HepG2 (cell line): ENCODE data around the gene TFDP1. TPM values are rescaled to one million over a fixed set of nuclear protein-coding genes. Genes with fewer than 3 reads are reported as not detected.

ENCODE experiments used
- AKNA ChIP-seq: sonication (generic); formaldehyde crosslinking; IDR thresholded peaks from 2 replicates; pipeline ENCODE4 v1.4.0; 2020; ENCODE audit warnings: missing genetic modification reagents, borderline replicate concordance
- ATF3 ChIP-seq: sonication (generic); formaldehyde crosslinking; IDR thresholded peaks from 2 replicates; pipeline ENCODE4 v1.4.0; 2020; ENCODE audit warnings: missing genetic modification reagents
- ELF1 ChIP-seq: sonication (generic); formaldehyde crosslinking; IDR thresholded peaks from 2 replicates; pipeline ENCODE4 v1.4.0; 2020; ENCODE audit warnings: missing genetic modification reagents
- NAIF1 ChIP-seq: sonication (generic); formaldehyde crosslinking; IDR thresholded peaks from 2 replicates; pipeline ENCODE4 v1.5.0; 2020; ENCODE audit warnings: mild to moderate bottlenecking, missing genetic modification reagents, borderline replicate concordance
- NFE2 ChIP-seq: sonication (generic); formaldehyde crosslinking; IDR thresholded peaks from 2 replicates; pipeline ENCODE4 v1.4.0; 2020; ENCODE audit warnings: missing genetic modification reagents
- RBFOX2 ChIP-seq: fragments of 200-400 bp; formaldehyde crosslinking; IDR thresholded peaks from 2 replicates; pipeline ENCODE4 v1.6.1; 2017; ENCODE audit warnings: low read depth, mild to moderate bottlenecking, low read length
- SNRNP70 ChIP-seq: fragments of 200-400 bp; formaldehyde crosslinking; IDR thresholded peaks from 2 replicates; pipeline ENCODE4 v1.6.1; 2017; ENCODE audit warnings: mild to moderate bottlenecking, low read depth, low read length, moderate library complexity
- SRSF1 ChIP-seq: fragments of 200-400 bp; formaldehyde crosslinking; optimal IDR thresholded peaks from 2 replicates; pipeline ENCODE3; 2017; ENCODE audit warnings: mild to moderate bottlenecking, low read depth, low read length, moderate library complexity
- YEATS2 ChIP-seq: sonication (generic); formaldehyde crosslinking; IDR thresholded peaks from 2 replicates; pipeline ENCODE4 v1.4.0; 2020; ENCODE audit warnings: missing genetic modification reagents, borderline replicate concordance
- ZC3H13 ChIP-seq: sonication (generic); formaldehyde crosslinking; IDR thresholded peaks from 2 replicates; pipeline ENCODE4 v1.8.1; 2023; ENCODE audit warnings: mild to moderate bottlenecking, missing genetic modification reagents, moderate library complexity
- ZKSCAN1 ChIP-seq: fragments of 150-350 bp; IDR thresholded peaks from 2 replicates; pipeline ENCODE4 v1.6.1; 2014; ENCODE audit warnings: low read length
- ZNF205 ChIP-seq: IDR thresholded peaks from 2 replicates; pipeline ENCODE4 v1.6.1; 2018; ENCODE audit warnings: missing biosample characterization, missing genetic modification reagents
- ZNF318 ChIP-seq: sonication (generic); formaldehyde crosslinking; IDR thresholded peaks from 2 replicates; pipeline ENCODE4 v1.4.0; 2020; ENCODE audit warnings: mild to moderate bottlenecking, missing genetic modification reagents
- ZNF674 ChIP-seq: sonication (generic); formaldehyde crosslinking; IDR thresholded peaks from 2 replicates; pipeline ENCODE4 v1.5.0; 2020; ENCODE audit warnings: low read depth, mild to moderate bottlenecking, missing genetic modification reagents
- polyA plus RNA-seq, 8 experiments: library from polyadenylated mRNA; depleted of rRNA in 3 of 8; stranded (reverse) in 7 of 8; unstranded in 1 of 8; fragments of >200 nt; fragmentation: Illumina TruSeq in 4 of 8; extraction: Trizol in 4 of 8; gene quantifications; 2 replicates each; pipeline versions ENCODE4 v1.2.1 to v1.2.3, GENCODE V29; 2011 to 2016; ENCODE audit warnings: low read depth in 4 of 8, missing spikeins in 1 of 8, mixed read lengths in 1 of 8; ENCODE audit not compliant: insufficient read depth in 1 of 8
- total RNA-seq, 5 experiments: library from RNA; depleted of rRNA; stranded (reverse); fragments of >200 nt; fragmentation: Illumina TruSeq; extraction: Trizol; gene quantifications; 2 replicates each; pipeline ENCODE4 v1.2.3, GENCODE V29; 2016; ENCODE audit warnings: low read depth in 1 of 5

The TFDP1 gene
- total and polyA plus RNA-seq, 2 of the 13 experiments (the other 11 are each of a cell fraction or from before 2014, with no cell fraction given), result 38.0 to 84.2 TPM

DNA sequence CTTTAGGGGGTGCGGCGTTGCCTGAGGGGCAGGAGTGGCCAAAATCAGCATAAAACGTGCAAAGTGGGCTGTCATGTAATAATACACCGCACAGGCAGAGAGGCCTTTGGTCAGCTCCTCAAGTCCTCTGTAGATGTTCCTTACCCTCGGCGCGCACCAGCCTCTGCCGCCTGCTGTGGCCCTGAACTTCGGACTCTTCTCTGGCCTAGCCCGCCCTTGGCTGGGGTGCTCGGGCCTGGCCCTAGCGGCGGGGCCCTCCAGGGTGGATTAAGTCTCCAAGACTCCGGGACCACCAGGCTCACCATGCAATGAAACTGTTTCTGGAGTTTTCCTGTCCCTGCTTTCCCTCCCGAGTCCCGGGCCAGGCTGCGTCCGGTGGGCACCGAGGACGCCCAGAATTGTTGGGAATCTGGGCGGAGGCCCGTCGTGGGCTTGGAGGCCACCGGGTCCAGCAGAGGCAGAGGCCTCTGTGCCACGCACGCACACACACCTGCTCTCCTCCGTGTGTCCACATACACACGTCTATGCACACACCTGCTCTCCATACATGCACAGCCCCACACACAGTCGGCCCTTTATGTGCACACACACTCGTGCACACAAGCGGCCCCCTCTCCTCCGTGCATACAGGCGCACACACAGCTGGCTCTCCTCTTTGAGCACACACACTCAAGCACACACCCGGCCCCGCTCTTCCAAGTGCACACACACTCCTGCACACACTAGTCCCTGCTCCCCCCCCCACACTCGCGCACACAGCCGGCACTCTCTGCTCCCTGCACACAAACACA, 1.5 kb upstream of the TFDP1 start (continued):
- TF ChIP-seq ZNF318 (CRISPR knock-in tag) (no peak), SNRNP70 (no peak), ZKSCAN1 (peak; percentile 62; the same call in 1 of the 2 replicates), ZC3H13 (CRISPR knock-in tag) (no peak), NFE2 (CRISPR knock-in tag) (no peak), AKNA (CRISPR knock-in tag) (no peak), YEATS2 (0 out of 2 replicates have a peak, but pooled peaks have one; percentile 22), SRSF1 (no peak), RBFOX2 (peak; percentile 54), ELF1 (no peak), ZNF674 (CRISPR knock-in tag) (no peak), NAIF1 (CRISPR knock-in tag) (no peak), ATF3 (no peak), ZNF205 (CRISPR knock-in tag) (0 out of 2 replicates have a peak, but pooled peaks have one; percentile 43)
